A549 (cell line): ENCODE measurements around the gene TRMU. TPM values are rescaled to one million over a fixed set of nuclear protein-coding genes. Genes with fewer than 3 reads are reported as not detected.

Source experiments
- ATAC-seq, 2 experiments: fragments of 200-7000 bp in 1 of 2; fragments of >200 bp in 1 of 2; cut with Nextera tagmentation in 1 of 2; cut with Tn5 transposase in 1 of 2; 3 replicates each; pipeline versions ENCODE4 v1.8.0 to v1.9.1; 2018 to 2020; ENCODE audit warnings: mild to moderate bottlenecking in 1 of 2, moderate library complexity in 1 of 2
- CTCF ChIA-PET: fragments of 300-600 bp; sonication (Branson Sonifier 250); formaldehyde crosslinking; extraction: SDS; loops from one replicate; lab custom pipeline; 2021; ENCODE audit warnings: antibody characterized with exemption, inconsistent platforms; lab: Yijun Ruan, JAX
- POLR2A ChIA-PET: fragments of 350-600 bp; formaldehyde crosslinking; extraction: SDS; loops from one replicate; lab custom pipeline; 2021; ENCODE audit warnings: antibody characterized with exemption, inconsistent platforms; lab: Yijun Ruan, JAX
- DNase-seq, 2 experiments: peaks; one replicate each; pipeline versions ENCODE4 v3.0.0 to v3.0.0-alpha.2; 2011 to 2016; ENCODE audit warnings: low read depth in 1 of 2, low spot score in 1 of 2
- FAIRE-seq: peaks from 2 replicates; lab custom pipeline; 2011; peaks lifted over from hg19 to GRCh38; lab: Jason Lieb, UNC
- H3K27ac ChIP-seq, 2 experiments: fragments of >200 bp; sonication (Bioruptor Twin); formaldehyde crosslinking; 3 replicates each; pipeline ENCODE4 v1.5.1; 2016 to 2017
- H3K4me1 ChIP-seq: fragments of >200 bp; sonication (Bioruptor Twin); formaldehyde crosslinking; 3 replicates; pipeline ENCODE4 v1.6.1; 2016
- H3K4me2 ChIP-seq: fragments of >200 bp; sonication (Bioruptor Twin); formaldehyde crosslinking; 3 replicates; pipeline ENCODE4 v1.6.1; 2016
- H3K4me3 ChIP-seq: fragments of >200 bp; sonication (Bioruptor Twin); formaldehyde crosslinking; 3 replicates; pipeline ENCODE4 v1.5.1; 2016
- H3K9me3 ChIP-seq: fragments of >200 bp; sonication (Bioruptor Twin); formaldehyde crosslinking; 3 replicates; pipeline ENCODE4 v1.6.1; 2016
- CEBPB ChIP-seq, 2 experiments: fragments of >200 bp in 1 of 2; sonication (Bioruptor Twin) in 1 of 2; formaldehyde crosslinking in 1 of 2; IDR thresholded peaks; 2 replicates each; pipeline ENCODE4 v1.6.1; 2012 to 2016
- CHD4 ChIP-seq: fragments of 200-600 bp; sonication (generic); IDR thresholded peaks from 2 replicates; pipeline ENCODE4 v1.6.1; 2016; ENCODE audit warnings: antibody characterized with exemption, mild to moderate bottlenecking, borderline replicate concordance
- EP300 ChIP-seq, 2 experiments: fragments of >200 bp; sonication (Bioruptor Twin); formaldehyde crosslinking; IDR thresholded peaks; 2 replicates in 1 of 2; 3 replicates in 1 of 2; pipeline ENCODE4 v1.6.1; 2016 to 2017
- FOSB ChIP-seq: fragments of 250-450 bp; sonication (Bioruptor Pico); IDR thresholded peaks from 2 replicates; pipeline ENCODE4 v1.5.0; 2020; ENCODE audit warnings: mild to moderate bottlenecking, moderate library complexity
- FOSL2 ChIP-seq, 2 experiments: fragments of 450-650 bp in 1 of 2; fragments of >200 bp in 1 of 2; sonication (Bioruptor Twin) in 1 of 2; formaldehyde crosslinking; IDR thresholded peaks; 2 replicates each; pipeline versions ENCODE4 v1.5.0 to v1.6.1; 2016 to 2020; ENCODE audit warnings: mild to moderate bottlenecking in 1 of 2, moderate library complexity in 1 of 2
- FOXS1 ChIP-seq: fragments of 250-450 bp; sonication (Bioruptor Pico); IDR thresholded peaks from 2 replicates; pipeline ENCODE4 v1.5.0; 2020; ENCODE audit warnings: mild to moderate bottlenecking, moderate library complexity
- JUNB ChIP-seq: fragments of >200 bp; sonication (Bioruptor Twin); formaldehyde crosslinking; IDR thresholded peaks from 2 replicates; pipeline ENCODE4 v1.6.1; 2016
- KDM1A ChIP-seq: fragments of 200-600 bp; sonication (generic); IDR thresholded peaks from 2 replicates; pipeline ENCODE4 v1.6.1; 2016; ENCODE audit warnings: low read depth, mild to moderate bottlenecking
- MAFK ChIP-seq: fragments of 450-650 bp; IDR thresholded peaks from 2 replicates; pipeline ENCODE4 v1.6.1; 2014; ENCODE audit not compliant: partially characterized antibody
- MYC ChIP-seq: IDR thresholded peaks from 2 replicates; pipeline ENCODE4 v1.6.1; 2012; ENCODE audit warnings: mild to moderate bottlenecking, inconsistent platforms, low read length, improper control_type of control experiment, borderline replicate concordance
- NPAS2 ChIP-seq: fragments of 250-450 bp; sonication (Bioruptor Pico); IDR thresholded peaks from 2 replicates; pipeline ENCODE4 v1.8.0; 2022; ENCODE audit warnings: mild to moderate bottlenecking, moderate library complexity, borderline replicate concordance
- NR3C1 ChIP-seq: fragments of >200 bp; sonication (Bioruptor Twin); formaldehyde crosslinking; IDR thresholded peaks from 3 replicates; pipeline ENCODE4 v1.6.1; 2017
- POLR2AphosphoS2 ChIP-seq: conservative IDR thresholded peaks from 2 replicates; pipeline ENCODE4 v1.6.1; 2012; ENCODE audit warnings: low read length, improper control_type of control experiment, inconsistent platforms
- RARB ChIP-seq: fragments of 250-450 bp; sonication (Bioruptor Pico); IDR thresholded peaks from 2 replicates; pipeline ENCODE4 v1.8.0; 2021; ENCODE audit warnings: mild to moderate bottlenecking, moderate library complexity
- RFX5 ChIP-seq: fragments of 450-650 bp; IDR thresholded peaks from 2 replicates; pipeline ENCODE4 v1.7.1; 2014; ENCODE audit warnings: antibody characterized with exemption, mild to moderate bottlenecking, moderate library complexity
- TFCP2L1 ChIP-seq: fragments of 250-450 bp; sonication (Bioruptor Pico); IDR thresholded peaks from 2 replicates; pipeline ENCODE4 v1.5.0; 2021; ENCODE audit warnings: mild to moderate bottlenecking
- ZFP36 ChIP-seq: fragments of 450-650 bp; IDR thresholded peaks from 2 replicates; pipeline ENCODE4 v1.6.1; 2014; ENCODE audit warnings: borderline replicate concordance; ENCODE audit not compliant: partially characterized antibody
- ZNF302 ChIP-seq: fragments of 250-450 bp; sonication (Bioruptor Pico); IDR thresholded peaks from 2 replicates; pipeline ENCODE4 v1.9.0; 2021; ENCODE audit warnings: inconsistent platforms, mild to moderate bottlenecking, moderate library complexity
- ZSCAN20 ChIP-seq: fragments of 250-450 bp; sonication (Bioruptor Pico); IDR thresholded peaks from 2 replicates; pipeline ENCODE4 v1.8.0; 2022; ENCODE audit warnings: mild to moderate bottlenecking, moderate library complexity
- WGBS: methylation state at CpG from one replicate; pipeline ENCODE4 v1.1.6; 2017; ENCODE audit errors: missing lambda C conversion rate; 5-methylcytosine and 5-hydroxymethylcytosine counted together
- polyA plus RNA-seq, 4 experiments: library from polyadenylated mRNA; depleted of rRNA in 3 of 4; stranded (reverse); fragments of >200 nt; fragmentation: RNase III in 1 of 4; extraction: RNeasy Plus Mini Kit Qiagen cat#74134 plus additional on column Dnase treatment in 1 of 4; gene quantifications; 2 replicates in 3 of 4; 3 replicates in 1 of 4; pipeline ENCODE4 v1.2.3, GENCODE V29; 2011 to 2017
- TF ChIP-seq, protein P1 (sequence below): fragments of >200 bp; sonication (Bioruptor Twin); formaldehyde crosslinking; IDR thresholded peaks from 2 replicates; pipeline ENCODE4 v1.6.1; 2016
- TF ChIP-seq, protein P2 (sequence below): fragments of 250-450 bp; sonication (Bioruptor Pico); IDR thresholded peaks from 2 replicates; pipeline ENCODE4 v1.5.0; 2021; ENCODE audit warnings: mild to moderate bottlenecking, moderate library complexity, borderline replicate concordance
- TF ChIP-seq, protein P3 (sequence below): fragments of 450-650 bp; IDR thresholded peaks from 2 replicates; pipeline ENCODE4 v1.6.1; 2014; ENCODE audit warnings: antibody characterized with exemption

TRMU gene
- polyA plus RNA-seq, 2 of the 4 experiments (the other 2 are of a cell fraction) = 33.4 to 44.1 TPM

DNA sequence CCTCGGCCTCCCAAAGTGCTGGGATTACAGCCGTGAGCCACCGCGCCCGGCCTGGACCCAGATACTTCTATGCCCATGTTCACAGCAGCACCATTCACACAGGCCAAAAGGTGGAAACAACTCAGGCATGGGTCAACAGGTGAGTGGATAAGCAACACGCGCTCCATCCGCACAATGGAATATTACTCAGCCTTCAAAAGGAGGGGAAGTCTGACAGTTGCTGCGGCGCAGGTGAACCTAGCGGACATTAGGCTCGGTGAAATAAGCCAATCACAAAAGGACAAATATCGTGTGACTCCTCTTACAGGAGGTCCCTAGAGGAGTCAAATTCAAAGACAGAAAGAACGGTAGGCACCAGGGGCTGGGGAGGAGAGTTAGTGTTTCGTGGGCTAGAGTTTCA, 47.0 kb downstream of the TRMU start:
- DNase-seq = no peak
- H3K4me1 ChIP-seq = peaks cover 42% of the 10 kb centered on the region
- H3K4me3 ChIP-seq = no peak overlapping the region
- POLR2A ChIA-PET = no interaction called here
- H3K4me2 ChIP-seq = no peak overlapping the region
- TF ChIP-seq MYC (no peak), EP300 (IDR thresholded peaks at IDR 0.05) (no peak), ZSCAN20 (no peak), FOSL2 (IDR thresholded peaks at IDR 0.05) (no peak), FOSL2 (CRISPR knock-in tag; IDR thresholded peaks at IDR 0.05) (no peak), JUNB (no peak), POLR2AphosphoS2 (no peak), ZFP36 (no peak), FOSB (CRISPR knock-in tag) (no peak), NPAS2 (CRISPR knock-in tag) (no peak), MAFK (no peak), FOXS1 (CRISPR knock-in tag) (no peak)
- no peaks in the 10 kb centered on the region for H3K9me3 ChIP-seq
- no peak overlapping the region for H3K27ac ChIP-seq
- ATAC-seq = no peak
- FAIRE-seq = no peak
- CTCF ChIA-PET = interaction anchor here (1.6 kb wide), 1 partner anchor 151 kb away, joined by 3 read pairs; no protein-coding TSS in a partner anchor
- 95% methylated on average over 15 of the region's 15 CpGs for WGBS

DNA sequence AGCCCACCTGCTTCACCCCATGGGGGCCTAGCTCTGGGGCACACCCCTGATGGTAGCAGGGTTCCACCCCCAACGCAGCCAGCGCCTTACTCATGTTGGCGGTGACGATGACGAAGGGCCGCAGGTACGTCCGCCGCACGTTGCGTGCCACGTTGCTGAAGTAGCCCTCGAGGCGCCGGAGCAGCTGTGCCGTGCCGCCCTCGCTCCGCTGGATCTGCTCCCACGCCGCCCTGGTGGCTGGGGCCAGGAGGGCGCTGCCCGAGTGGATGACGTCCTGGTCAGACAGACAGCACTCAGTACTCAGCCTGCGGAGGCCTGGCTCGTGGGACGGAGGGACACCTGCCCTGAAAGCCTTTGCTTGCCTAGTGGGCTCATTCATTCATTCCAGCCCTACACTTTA, 50.8 kb downstream of the TRMU start:
- no peak for FAIRE-seq
- CTCF ChIA-PET = interaction anchor here (0.7 to 3.1 kb wide), 4 partner anchors 19 to 212 kb away, joined by 3 to 11 read pairs (median 4); no protein-coding TSS in a partner anchor
- peaks cover 4% of the 10 kb centered on the region for H3K4me1 ChIP-seq
- WGBS = 94% methylated on average over 6 of the region's 27 CpGs
- H3K4me3 ChIP-seq = no peak overlapping the region
- no peak overlapping the region for H3K4me2 ChIP-seq
- TF ChIP-seq, protein P1, sequence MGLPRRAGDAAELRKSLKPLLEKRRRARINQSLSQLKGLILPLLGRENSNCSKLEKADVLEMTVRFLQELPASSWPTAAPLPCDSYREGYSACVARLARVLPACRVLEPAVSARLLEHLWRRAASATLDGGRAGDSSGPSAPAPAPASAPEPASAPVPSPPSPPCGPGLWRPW = no peak
- TF ChIP-seq, protein P2, sequence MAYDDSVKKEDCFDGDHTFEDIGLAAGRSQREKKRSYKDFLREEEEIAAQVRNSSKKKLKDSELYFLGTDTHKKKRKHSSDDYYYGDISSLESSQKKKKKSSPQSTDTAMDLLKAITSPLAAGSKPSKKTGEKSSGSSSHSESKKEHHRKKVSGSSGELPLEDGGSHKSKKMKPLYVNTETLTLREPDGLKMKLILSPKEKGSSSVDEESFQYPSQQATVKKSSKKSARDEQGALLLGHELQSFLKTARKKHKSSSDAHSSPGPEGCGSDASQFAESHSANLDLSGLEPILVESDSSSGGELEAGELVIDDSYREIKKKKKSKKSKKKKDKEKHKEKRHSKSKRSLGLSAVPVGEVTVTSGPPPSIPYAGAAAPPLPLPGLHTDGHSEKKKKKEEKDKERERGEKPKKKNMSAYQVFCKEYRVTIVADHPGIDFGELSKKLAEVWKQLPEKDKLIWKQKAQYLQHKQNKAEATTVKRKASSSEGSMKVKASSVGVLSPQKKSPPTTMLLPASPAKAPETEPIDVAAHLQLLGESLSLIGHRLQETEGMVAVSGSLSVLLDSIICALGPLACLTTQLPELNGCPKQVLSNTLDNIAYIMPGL = no peak
- TF ChIP-seq ZSCAN20 (no peak), JUNB (no peak), CEBPB (IDR thresholded peaks at IDR 0.05) (no peak), NR3C1 (no peak), KDM1A (no peak), CHD4 (no peak), RFX5 (no peak), TFCP2L1 (CRISPR knock-in tag) (no peak)
- TF ChIP-seq, protein P3, sequence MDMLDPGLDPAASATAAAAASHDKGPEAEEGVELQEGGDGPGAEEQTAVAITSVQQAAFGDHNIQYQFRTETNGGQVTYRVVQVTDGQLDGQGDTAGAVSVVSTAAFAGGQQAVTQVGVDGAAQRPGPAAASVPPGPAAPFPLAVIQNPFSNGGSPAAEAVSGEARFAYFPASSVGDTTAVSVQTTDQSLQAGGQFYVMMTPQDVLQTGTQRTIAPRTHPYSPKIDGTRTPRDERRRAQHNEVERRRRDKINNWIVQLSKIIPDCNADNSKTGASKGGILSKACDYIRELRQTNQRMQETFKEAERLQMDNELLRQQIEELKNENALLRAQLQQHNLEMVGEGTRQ = no peak
- TF ChIP-seq, all 56 proteins: peak for 0
- Histone ChIP-seq H3K9me3 (no peaks in the 10 kb centered on the region), H3K27ac (no peak overlapping the region)
- no peak for DNase-seq
- ATAC-seq = peak; percentile 56 to 72; a peak in 3 of 6 replicates
- POLR2A ChIA-PET = no interaction called here

DNA sequence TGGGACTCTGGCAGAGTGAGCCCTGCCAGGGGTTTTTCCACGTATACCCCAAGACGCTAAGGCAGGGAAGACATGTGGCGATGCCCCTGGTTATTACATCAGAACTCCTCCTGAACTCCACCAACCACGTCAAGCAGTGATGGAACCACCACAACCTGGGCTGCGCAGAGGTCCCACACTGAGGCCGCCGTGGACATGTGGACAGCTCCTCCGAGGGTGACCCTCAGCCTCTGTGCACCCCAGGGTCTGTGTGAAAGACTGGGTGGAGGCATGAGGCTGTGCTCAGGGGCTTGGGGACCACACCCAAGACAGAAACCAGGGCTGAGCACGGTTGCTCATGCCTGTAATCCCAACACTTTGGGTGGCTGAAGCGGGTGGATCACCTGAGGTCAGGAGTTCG, 52.2 kb downstream of the TRMU start:
- Histone ChIP-seq H3K9me3 (no peaks in the 10 kb centered on the region), H3K4me2 (no peak overlapping the region), H3K4me3 (no peak overlapping the region), H3K27ac (no peak overlapping the region), H3K4me1 (no peaks in the 10 kb centered on the region)
- TF ChIP-seq TFCP2L1 (CRISPR knock-in tag) (no peak), ZNF302 (no peak), RARB (CRISPR knock-in tag) (no peak)
- FAIRE-seq (no peak), ATAC-seq (no peak), DNase-seq (no peak)
- WGBS = 60% methylated on average over 1 of the region's 11 CpGs
- POLR2A ChIA-PET = no interaction called here
- CTCF ChIA-PET = interaction anchor here (2.6 to 3.5 kb wide), 3 partner anchors 20 to 154 kb away, joined by 6 to 11 read pairs (median 11); no protein-coding TSS in a partner anchor
